Measurements from ENCODE around the gene ARNT2.

DNA sequence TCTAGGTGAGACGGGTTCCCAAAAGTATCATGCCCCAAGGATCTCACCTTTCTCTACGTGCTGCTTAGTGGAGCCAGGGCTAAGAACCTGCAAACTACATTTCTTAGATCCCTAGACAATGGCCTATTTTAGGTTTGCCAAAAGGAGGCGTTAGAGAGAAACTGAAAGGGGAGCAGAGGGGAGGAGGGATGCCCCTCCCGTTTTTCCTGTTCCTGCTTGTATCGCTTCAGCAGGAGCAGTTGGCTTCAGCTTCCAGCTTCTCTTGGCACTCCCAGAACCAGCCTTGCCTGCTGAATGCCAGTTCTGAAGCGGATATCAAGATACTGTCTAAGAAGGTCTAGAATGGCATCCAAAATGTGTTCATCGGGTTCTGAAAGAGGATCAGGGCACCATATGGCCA lies 232.5 kb downstream of the ARNT2 start:
- TF ChIP-seq POLR2A (IDR thresholded peaks at IDR 0.05; ENCODE audit: low read length) = no peak
- no peak for TF ChIP-seq GATA1 (IDR thresholded peaks at IDR 0.05; ENCODE audit: low read depth, low read length)
